HFF-Myc (cell line): Measurements from ENCODE around the gene RASSF6.

Experiments
- DNase-seq: peaks from one replicate; pipeline ENCODE4 v3.0.0-alpha.2; 2011; ENCODE audit warnings: low read depth; ENCODE audit errors: extremely low read depth
- H3K4me3 ChIP-seq: replicated peaks from 2 replicates; pipeline ENCODE4 v1.5.1; 2011; ENCODE audit warnings: low read depth, mild to moderate bottlenecking, control low read depth, low read length
- TF ChIP-seq, protein P1 (sequence below): IDR thresholded peaks from 2 replicates; pipeline ENCODE4 v1.5.1; 2012; ENCODE audit warnings: mild to moderate bottlenecking, low read depth, low read length, control low read depth; ENCODE audit errors: missing control alignments

Gene RASSF6

DNA sequence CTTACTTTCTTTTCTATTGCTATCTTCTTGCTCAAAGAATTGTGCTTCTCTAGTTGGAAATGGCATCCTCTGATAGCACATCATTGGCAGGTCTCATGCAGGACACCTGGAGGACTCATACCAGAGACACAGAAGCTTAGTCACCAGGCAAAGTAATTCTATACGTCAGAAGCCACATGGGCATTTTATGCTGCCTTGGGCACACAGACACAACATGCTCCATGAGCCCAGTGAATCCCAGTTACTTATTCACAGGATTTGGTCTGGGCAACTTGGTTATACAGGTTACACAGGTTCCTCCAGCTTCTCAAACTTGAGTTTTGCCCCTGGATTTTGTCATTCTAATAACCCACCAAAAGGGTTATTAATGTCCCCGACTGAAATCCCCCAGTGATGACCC is 7.1 kb downstream of the RASSF6 start:
- H3K4me3 ChIP-seq = no peak overlapping the region
- no peak for DNase-seq
- TF ChIP-seq, protein P1, sequence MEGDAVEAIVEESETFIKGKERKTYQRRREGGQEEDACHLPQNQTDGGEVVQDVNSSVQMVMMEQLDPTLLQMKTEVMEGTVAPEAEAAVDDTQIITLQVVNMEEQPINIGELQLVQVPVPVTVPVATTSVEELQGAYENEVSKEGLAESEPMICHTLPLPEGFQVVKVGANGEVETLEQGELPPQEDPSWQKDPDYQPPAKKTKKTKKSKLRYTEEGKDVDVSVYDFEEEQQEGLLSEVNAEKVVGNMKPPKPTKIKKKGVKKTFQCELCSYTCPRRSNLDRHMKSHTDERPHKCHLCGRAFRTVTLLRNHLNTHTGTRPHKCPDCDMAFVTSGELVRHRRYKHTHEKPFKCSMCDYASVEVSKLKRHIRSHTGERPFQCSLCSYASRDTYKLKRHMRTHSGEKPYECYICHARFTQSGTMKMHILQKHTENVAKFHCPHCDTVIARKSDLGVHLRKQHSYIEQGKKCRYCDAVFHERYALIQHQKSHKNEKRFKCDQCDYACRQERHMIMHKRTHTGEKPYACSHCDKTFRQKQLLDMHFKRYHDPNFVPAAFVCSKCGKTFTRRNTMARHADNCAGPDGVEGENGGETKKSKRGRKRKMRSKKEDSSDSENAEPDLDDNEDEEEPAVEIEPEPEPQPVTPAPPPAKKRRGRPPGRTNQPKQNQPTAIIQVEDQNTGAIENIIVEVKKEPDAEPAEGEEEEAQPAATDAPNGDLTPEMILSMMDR = no peak

DNA sequence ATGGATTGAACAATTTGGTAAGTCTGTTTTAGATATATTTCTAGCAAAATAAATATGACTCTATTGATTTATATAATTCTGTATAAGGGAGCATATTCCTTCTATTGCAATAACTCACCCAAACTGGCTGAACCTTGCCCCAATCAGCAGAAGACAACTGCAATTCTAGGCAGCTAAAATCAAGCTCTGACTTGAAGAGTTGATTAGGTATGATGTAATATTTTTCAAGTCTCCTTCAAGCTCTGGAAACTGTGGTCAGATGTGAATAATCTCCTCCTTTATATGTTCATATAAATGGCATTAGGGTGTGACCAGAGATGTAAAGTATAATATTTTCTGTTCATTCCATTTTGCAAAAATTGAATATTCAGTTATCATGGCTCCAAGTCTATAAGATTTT is 8.2 kb downstream of the RASSF6 start:
- H3K4me3 ChIP-seq = no peak overlapping the region
- DNase-seq = no peak
- TF ChIP-seq, protein P1 = no peak

DNA sequence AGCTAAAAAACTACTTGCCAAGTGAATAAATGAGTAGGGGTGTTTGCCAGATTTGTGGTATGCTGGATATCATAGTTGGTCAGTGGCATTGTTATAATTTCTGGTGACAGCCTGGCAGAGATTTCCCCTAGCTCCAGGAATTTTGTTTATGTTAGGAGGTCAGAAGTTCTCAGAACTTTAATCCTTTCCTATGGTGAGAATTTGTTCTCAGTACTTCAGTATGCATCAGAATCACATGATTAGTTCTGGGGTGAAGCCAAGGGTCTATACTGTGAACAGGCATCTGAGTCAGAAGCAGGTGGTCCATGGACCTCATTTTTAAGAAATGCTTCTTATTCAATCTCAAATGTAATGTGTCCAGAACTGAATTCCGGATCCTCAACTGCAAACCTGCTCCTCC is 10.5 kb downstream of the RASSF6 start:
- no peak for DNase-seq
- TF ChIP-seq, protein P1 = no peak
- H3K4me3 ChIP-seq = no peak overlapping the region

DNA sequence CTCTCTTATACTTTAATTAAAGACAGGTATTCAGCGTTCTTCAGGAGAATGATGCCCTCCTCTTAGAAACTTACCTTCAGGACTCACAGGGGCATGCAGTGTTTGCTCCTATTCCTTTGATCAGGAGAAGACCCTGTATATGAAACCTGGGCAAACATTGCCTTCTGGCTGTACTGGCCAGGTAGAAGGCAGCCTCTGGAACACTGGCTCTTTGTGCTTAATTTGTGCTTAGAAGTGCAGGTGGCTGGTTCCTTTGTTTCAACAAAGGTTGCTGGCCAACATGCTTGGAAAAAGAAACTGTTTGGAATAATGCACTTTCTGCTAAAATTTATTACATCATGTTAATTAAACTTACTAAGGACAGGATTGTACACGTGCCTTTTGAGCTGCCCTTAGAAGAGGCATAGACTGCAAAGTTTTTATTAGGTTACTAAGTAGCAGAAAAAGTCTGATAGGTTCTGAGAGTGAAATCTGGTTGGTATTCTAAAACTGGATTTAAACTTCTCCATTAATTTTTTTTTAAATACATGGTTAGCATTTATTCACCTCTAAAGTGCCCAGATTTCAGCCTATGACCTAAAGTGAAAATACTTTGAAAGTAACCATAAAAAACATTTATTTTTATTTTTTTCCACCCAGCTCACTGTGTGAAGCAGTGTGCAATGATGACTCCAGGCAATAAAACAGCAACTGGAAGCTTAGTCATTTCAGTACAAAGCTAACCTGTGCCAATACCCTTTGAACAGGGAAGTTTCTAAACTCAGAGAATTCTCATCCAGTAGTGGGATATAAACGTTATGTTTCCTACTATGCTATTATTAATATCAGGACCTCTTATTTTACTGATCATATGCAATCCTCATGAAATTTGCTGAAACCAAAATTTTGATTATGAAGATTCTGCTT is 11.3 kb downstream of the RASSF6 start:
- DNase-seq = no peak
- TF ChIP-seq, protein P1 = no peak
- no peak overlapping the region for H3K4me3 ChIP-seq

DNA sequence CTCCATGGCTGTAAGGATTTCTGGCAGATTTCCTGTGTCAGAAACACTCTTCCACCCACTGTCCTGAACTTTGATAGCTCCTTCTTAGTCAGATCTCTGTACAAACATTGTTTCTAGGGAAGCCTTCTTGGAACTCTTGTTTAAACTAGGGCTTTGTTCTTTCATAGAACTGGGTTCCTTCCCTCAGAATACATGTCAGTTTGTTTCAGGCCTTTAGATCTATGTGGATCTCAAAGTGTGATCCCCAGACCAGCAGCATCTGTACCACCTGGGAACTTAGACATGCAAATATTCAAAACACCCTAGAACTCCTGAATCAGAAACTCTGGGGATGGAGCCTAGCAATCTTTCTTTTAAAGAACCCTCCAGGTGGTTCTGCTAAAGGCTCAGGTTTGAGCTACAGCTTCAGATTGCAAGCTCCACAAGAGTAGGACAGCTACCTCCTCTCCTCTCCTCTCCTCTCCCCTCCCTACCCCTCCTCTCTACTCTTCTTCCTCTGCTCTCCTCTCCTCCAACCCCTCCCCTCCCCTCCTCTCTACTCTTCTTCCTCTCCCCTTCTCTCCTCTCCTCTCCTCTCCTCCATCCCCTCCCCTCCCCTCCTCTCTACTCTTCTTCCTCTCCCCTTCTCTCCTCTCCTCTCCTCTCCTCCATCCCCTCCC is 12.7 kb downstream of the RASSF6 start:
- TF ChIP-seq, protein P1 = no peak
- no peak overlapping the region for H3K4me3 ChIP-seq
- no peak for DNase-seq

DNA sequence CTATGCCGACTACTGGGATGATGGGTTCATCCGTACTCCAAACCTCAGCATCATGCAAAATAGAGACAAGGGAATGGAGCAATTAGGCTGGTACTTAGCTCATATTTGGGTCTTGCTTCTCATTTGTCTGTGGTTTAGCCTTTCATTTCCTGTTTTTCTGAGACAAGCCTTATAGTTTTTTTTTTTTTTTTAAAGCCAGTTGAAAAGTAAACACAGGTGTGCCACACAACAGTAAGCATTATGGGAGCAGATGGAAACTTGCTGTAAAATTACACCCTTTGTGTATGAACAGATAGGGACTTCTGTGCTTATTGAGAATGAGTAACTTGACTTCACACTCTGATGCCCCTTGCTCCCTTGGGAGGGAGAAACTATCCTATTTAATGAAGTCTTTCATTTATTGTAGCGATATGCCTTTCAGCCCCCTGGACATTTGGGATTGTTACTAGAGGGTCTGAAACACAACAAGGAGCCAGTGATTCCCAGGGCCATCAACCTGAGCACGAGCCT is 13.7 kb downstream of the RASSF6 start:
- H3K4me3 ChIP-seq = no peak overlapping the region
- no peak for DNase-seq
- TF ChIP-seq, protein P1 = no peak
